Measurements from ENCODE around the gene GPX1. TPM values are rescaled to one million over a fixed set of nuclear protein-coding genes. Genes with fewer than 3 reads are reported as not detected.
"Not testable (repeated sequence)": the region's sequence is repeated elsewhere in the genome, so short reads cannot be mapped to it uniquely, and the experiment has no call there.

Gene GPX1
- polyA plus RNA-seq, 1 donor = 146 TPM

GRCh38 chr3:49357443-49358216 is 523 bp downstream of the GPX1 start:
- DNase-seq = not testable (repeated sequence)

GRCh38 chr3:49357095-49357442 is 1.1 kb downstream of the GPX1 start:
- DNase-seq = not testable (repeated sequence)

GRCh38 chr3:49352890-49353421 is 5.2 kb downstream of the GPX1 start:
- DNase-seq = no peak

GRCh38 chr3:49352281-49352680 is 5.9 kb downstream of the GPX1 start:
- no peak for DNase-seq

GRCh38 chr3:49351521-49352011 is 6.6 kb downstream of the GPX1 start:
- no peak for DNase-seq

- DNase-seq = no peak
Observed at GRCh38 chr3:49349348-49350114, 8.6 kb downstream of the GPX1 start.

- not testable (repeated sequence) for DNase-seq
Observed at GRCh38 chr3:49348361-49348760, 9.8 kb downstream of the GPX1 start.

GRCh38 chr3:49346797-49347251 is 11.3 kb downstream of the GPX1 start:
- DNase-seq = no peak

GRCh38 chr3:49343163-49343562 is 15.0 kb downstream of the GPX1 start:
- DNase-seq = no peak

- DNase-seq = no peak
Observed at GRCh38 chr3:49341996-49342395, 16.2 kb downstream of the GPX1 start.

GRCh38 chr3:49339941-49340800 is 18.0 kb downstream of the GPX1 start, which contains the start of gene USP4:
TSS of gene USP4 (minus strand) at chr3:49340053. CDS start at chr3:49340024, 29 bp downstream.
- peak; percentile 93 for DNase-seq

GRCh38 chr3:49339581-49339940 is 18.6 kb downstream of the GPX1 start:
- DNase-seq = no peak

- no peak for DNase-seq
Observed at GRCh38 chr3:49333916-49334633, 24.1 kb downstream of the GPX1 start.

- DNase-seq = no peak
Observed at GRCh38 chr3:49333091-49333490, 25.1 kb downstream of the GPX1 start.

- DNase-seq = no peak
Observed at GRCh38 chr3:49329186-49329585, 29.0 kb downstream of the GPX1 start.

- not testable (repeated sequence) for DNase-seq
Observed at GRCh38 chr3:49328350-49328749, 29.8 kb downstream of the GPX1 start.

- DNase-seq = no peak
Observed at GRCh38 chr3:49327485-49327884, 30.7 kb downstream of the GPX1 start.

- no peak for DNase-seq
Observed at GRCh38 chr3:49324768-49325167, 33.4 kb downstream of the GPX1 start.

- no peak for DNase-seq
Observed at GRCh38 chr3:49316696-49317457, 41.3 kb downstream of the GPX1 start.

- DNase-seq = no peak
Observed at GRCh38 chr3:49313896-49314688, 44.1 kb downstream of the GPX1 start.
